ENCODE measurements around the gene CCR9. TPM values are rescaled to one million over a fixed set of nuclear protein-coding genes. Genes with fewer than 3 reads are reported as not detected.

CCR9 gene
- total and polyA plus RNA-seq, 3 donors from 2014 or later: 0.19 to 0.25 TPM; not detected in 1

- H3K27me3 ChIP-seq: no peaks in the 10 kb centered on the region
- no peak for DNase-seq
- no peak for TF ChIP-seq CTCF (IDR thresholded peaks at IDR 0.05)
- no peak for TF ChIP-seq POLR2A (IDR thresholded peaks at IDR 0.05)
- no peak overlapping the region for H3K4me3 ChIP-seq
- H3K36me3 ChIP-seq (ENCODE audit: low read depth, missing control alignments): no peaks in the 10 kb centered on the region
- no peaks in the 10 kb centered on the region for H3K9me3 ChIP-seq
- H3K27ac ChIP-seq: no peak overlapping the region
- intact Hi-C loops (cut with DNase I; ENCODE audit: low total_unique reads): no loop called here
- 90 to 91% methylated on average over 7 of the region's 7 CpGs for WGBS, 2 donors
- H3K4me1 ChIP-seq: no peaks in the 10 kb centered on the region
Measured at GRCh38 chr3:45858809-45859543, 27.4 kb upstream of the CCR9 start.

GRCh38 chr3:45860481-45860880 is 25.9 kb upstream of the CCR9 start:
- DNase-seq: no peak
- intact Hi-C loops (cut with DNase I; ENCODE audit: low total_unique reads): no loop called here
- WGBS, 2 donors: 83 to 85% methylated on average over 4 of the region's 4 CpGs

GRCh38 chr3:45861043-45861719 is 25.2 kb upstream of the CCR9 start:
- DNase-seq: no peak
- Histone ChIP-seq H3K27me3 (no peaks in the 10 kb centered on the region), H3K27ac (no peak overlapping the region), H3K36me3 (ENCODE audit: low read depth, missing control alignments) (no peaks in the 10 kb centered on the region), H3K9me3 (no peaks in the 10 kb centered on the region), H3K4me3 (no peak overlapping the region), H3K4me1 (no peaks in the 10 kb centered on the region)
- WGBS, 2 donors: 51 to 55% methylated on average over 7 of the region's 7 CpGs
- TF ChIP-seq CTCF (IDR thresholded peaks at IDR 0.05) (no peak), POLR2A (IDR thresholded peaks at IDR 0.05) (no peak)
- intact Hi-C loops (cut with DNase I; ENCODE audit: low total_unique reads): no loop called here

More at GRCh38 chr3:45860481-45860880, 25.9 kb upstream of the CCR9 start:
- TF ChIP-seq CTCF (IDR thresholded peaks at IDR 0.05): no peak
- no peak for TF ChIP-seq POLR2A (IDR thresholded peaks at IDR 0.05)
- Histone ChIP-seq H3K4me3 (no peak overlapping the region), H3K9me3 (no peaks in the 10 kb centered on the region), H3K27me3 (no peaks in the 10 kb centered on the region), H3K4me1 (no peaks in the 10 kb centered on the region), H3K36me3 (ENCODE audit: low read depth, missing control alignments) (no peaks in the 10 kb centered on the region), H3K27ac (no peak overlapping the region)

GRCh38 chr3:45864760-45865519 is 21.4 kb upstream of the CCR9 start:
- H3K36me3 ChIP-seq (ENCODE audit: low read depth, missing control alignments): no peaks in the 10 kb centered on the region
- no peak overlapping the region for H3K4me3 ChIP-seq
- WGBS, 2 donors: 70 to 78% methylated on average over 8 of the region's 8 CpGs
- no peak for DNase-seq
- H3K9me3 ChIP-seq: no peaks in the 10 kb centered on the region
- no peak overlapping the region for H3K27ac ChIP-seq
- H3K4me1 ChIP-seq: no peaks in the 10 kb centered on the region
- H3K27me3 ChIP-seq: no peaks in the 10 kb centered on the region
- intact Hi-C loops (cut with DNase I; ENCODE audit: low total_unique reads): no loop called here
- no peak for TF ChIP-seq CTCF (IDR thresholded peaks at IDR 0.05)
- TF ChIP-seq POLR2A (IDR thresholded peaks at IDR 0.05): no peak

Data from testis (tissue), 3 donors.